ENCODE measurements around the gene RAB6B.
A peak's percentile ranks its signal among the peaks of the same experiment; 100 is the strongest.

Gene RAB6B

GRCh38 chr3:133894353-133895207 lies 1.1 kb downstream of the RAB6B start:
- no peak for DNase-seq
- ATAC-seq: no peak

GRCh38 chr3:133893683-133894352 lies 1.9 kb downstream of the RAB6B start:
- DNase-seq: no peak

GRCh38 chr3:133892541-133893231 lies 3.0 kb downstream of the RAB6B start:
- no peak for ATAC-seq
- no peak for DNase-seq

More at GRCh38 chr3:133893683-133894352, 1.9 kb downstream of the RAB6B start:
- no peak for ATAC-seq

- DNase-seq: no peak
- no peak for ATAC-seq
These were observed 3.9 kb downstream of the RAB6B start for GRCh38 chr3:133891662-133892378.

- ATAC-seq (no peak), DNase-seq (no peak)
These were observed 4.6 kb downstream of the RAB6B start for GRCh38 chr3:133890972-133891644.

- no peak for DNase-seq
- ATAC-seq: no peak
These were observed 5.6 kb downstream of the RAB6B start for GRCh38 chr3:133890037-133890436.

- DNase-seq: no peak
- no peak for ATAC-seq
These were observed 6.8 kb downstream of the RAB6B start for GRCh38 chr3:133888726-133889340.

- ATAC-seq (no peak), DNase-seq (no peak)
These were observed 7.6 kb downstream of the RAB6B start for GRCh38 chr3:133887803-133888703.

- no peak for ATAC-seq
These were observed 8.4 kb downstream of the RAB6B start for GRCh38 chr3:133887074-133887802.

GRCh38 chr3:133886031-133886722 lies 9.5 kb downstream of the RAB6B start:
- ATAC-seq: no peak
- no peak for DNase-seq

More at GRCh38 chr3:133887074-133887802, 8.4 kb downstream of the RAB6B start:
- no peak for DNase-seq

GRCh38 chr3:133884887-133885711 lies 10.6 kb downstream of the RAB6B start:
- DNase-seq (no peak), ATAC-seq (no peak)

- DNase-seq (no peak), ATAC-seq (no peak)
These were observed 11.4 kb downstream of the RAB6B start for GRCh38 chr3:133884054-133884886.

GRCh38 chr3:133883641-133884040 lies 12.0 kb downstream of the RAB6B start:
- DNase-seq: no peak
- ATAC-seq: no peak

- ATAC-seq (no peak), DNase-seq (no peak)
These were observed 12.6 kb downstream of the RAB6B start for GRCh38 chr3:133882986-133883586.

GRCh38 chr3:133881939-133882825 lies 13.5 kb downstream of the RAB6B start:
- ATAC-seq: peak; percentile 77
- DNase-seq: no peak

Measured in stimulated activated naive CD8-positive, alpha-beta T cell treated with anti-CD3 and anti-CD28 coated beads, Interleukin-15, Interleukin-2, amounts not matched to agents 100 U/mL and 50 U/mL, for 24 hours (primary cell).